Colonic mucosa (tissue), 4 donors: ENCODE results near the gene TMEM273. TPM values are rescaled to one million over a fixed set of nuclear protein-coding genes. Genes with fewer than 3 reads are reported as not detected.

Experiments
- DNase-seq: peaks from one replicate; pipeline ENCODE4 v3.0.0-alpha.2; 2020
- H3K27ac ChIP-seq: fragments of 200-600 bp; one replicate; pipeline ENCODE4 v1.8.0; 2021
- H3K27me3 ChIP-seq: fragments of 200-600 bp; one replicate; pipeline ENCODE4 v1.8.0; 2021
- H3K36me3 ChIP-seq: fragments of 200-600 bp; one replicate; pipeline ENCODE4 v1.8.0; 2021
- H3K4me1 ChIP-seq: fragments of 200-600 bp; one replicate; pipeline ENCODE4 v1.8.0; 2021; ENCODE audit warnings: mild to moderate bottlenecking
- H3K4me3 ChIP-seq: fragments of 200-600 bp; one replicate; pipeline ENCODE4 v1.8.0; 2021
- H3K9ac ChIP-seq, 2 donors: one replicate each; pipeline ENCODE4 v1.7.0; 2013; ENCODE audit warnings: control low read depth in 2 of 2, low read depth in 2 of 2, low read length in 2 of 2
- H3K9me3 ChIP-seq: fragments of 200-600 bp; one replicate; pipeline ENCODE4 v1.8.0; 2021
- CTCF ChIP-seq: fragments of 200-600 bp; IDR thresholded peaks from one replicate; pipeline ENCODE4 v1.8.0; 2022; ENCODE audit warnings: antibody characterized with exemption, mild to moderate bottlenecking
- intact Hi-C: fragments of 100-400 bp; cut with DNase I; formaldehyde crosslinking; loops from one replicate; pipeline ENCODE4 v1.14.1; 2022
- total RNA-seq, 2 donors: library from RNA; stranded (reverse); fragmentation: NEBNext Ultra II Directional in 1 of 2; extraction: Animal tissue kit (Norgen Biotek cat#: 25700) in 1 of 2; gene quantifications; one replicate each; pipeline ENCODE4 v1.2.1, GENCODE V29; 2021
- donor health status: healthy.
- donor health status: DM: no; HTN: no; CAD: no.
- donor health status: DM: no; HTN: no; CAD: no.

TMEM273 gene
- total RNA-seq, 2 donors from 2014 or later = 3.4 to 5.1 TPM

DNA sequence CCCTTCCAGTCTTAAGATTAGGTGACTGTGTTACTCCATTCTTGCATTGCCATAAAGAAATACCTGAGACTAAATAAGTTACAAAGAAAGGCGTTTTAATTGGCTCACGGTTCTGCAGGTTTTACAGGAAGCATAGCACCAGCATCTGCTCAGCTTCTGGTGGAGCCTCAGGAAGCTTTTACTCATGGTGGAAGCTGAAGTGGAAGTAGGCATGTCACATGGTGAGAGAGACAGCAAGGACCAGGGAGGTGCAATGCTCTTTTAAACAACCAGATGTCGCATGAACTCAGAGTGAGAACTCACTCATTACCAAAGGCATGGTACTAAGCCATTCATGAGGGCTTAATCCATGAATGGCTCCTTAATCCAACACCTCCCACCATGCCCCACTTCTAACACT, 34.0 kb upstream of the TMEM273 start:
- no peak for TF ChIP-seq CTCF
- intact Hi-C loops = no loop called here
- Histone ChIP-seq H3K9me3 (no peaks in the 10 kb centered on the region), H3K27ac (no peak overlapping the region), H3K27me3 (no peaks in the 10 kb centered on the region), H3K36me3 (no peaks in the 10 kb centered on the region), H3K4me3 (no peak overlapping the region), H3K4me1 (no peaks in the 10 kb centered on the region), H3K9ac (no peak overlapping the region)
- no peak for DNase-seq

DNA sequence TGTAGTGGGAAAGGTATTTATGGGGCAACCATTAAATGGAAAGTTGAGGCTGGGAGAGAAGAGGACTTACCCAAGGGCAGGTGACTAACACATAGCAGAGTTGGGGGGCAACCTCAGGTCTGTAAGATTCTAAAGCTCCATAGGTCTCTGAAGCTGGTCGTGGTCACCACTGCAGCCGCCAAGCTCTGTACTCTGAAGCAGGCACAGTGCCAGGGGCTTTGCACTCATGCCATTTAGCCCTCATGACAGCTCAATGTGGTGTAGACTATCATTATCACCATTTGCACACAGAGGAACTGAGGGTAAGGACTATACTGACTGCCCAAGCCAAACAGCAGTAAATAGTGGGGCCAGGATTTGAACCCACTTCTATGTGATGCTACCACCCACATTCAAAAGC, 32.5 kb upstream of the TMEM273 start:
- H3K9me3 ChIP-seq = no peaks in the 10 kb centered on the region

GRCh38 chr10:49220031-49220430, 31.8 kb upstream of the TMEM273 start:
- no peaks in the 10 kb centered on the region for H3K4me1 ChIP-seq
- no peaks in the 10 kb centered on the region for H3K9me3 ChIP-seq
- no peak for TF ChIP-seq CTCF
- H3K27ac ChIP-seq = no peak overlapping the region
- no peak for DNase-seq
- H3K9ac ChIP-seq = no peak overlapping the region
- intact Hi-C loops = no loop called here
- no peak overlapping the region for H3K4me3 ChIP-seq
- no peaks in the 10 kb centered on the region for H3K36me3 ChIP-seq
- H3K27me3 ChIP-seq = no peaks in the 10 kb centered on the region

More for the DNA sequence above, 32.5 kb upstream of the TMEM273 start:
- TF ChIP-seq CTCF = no peak
- H3K27me3 ChIP-seq = no peaks in the 10 kb centered on the region
- no peaks in the 10 kb centered on the region for H3K36me3 ChIP-seq
- intact Hi-C loops = no loop called here
- DNase-seq = no peak
- no peak overlapping the region for H3K27ac ChIP-seq
- H3K9ac ChIP-seq = no peak overlapping the region
- no peaks in the 10 kb centered on the region for H3K4me1 ChIP-seq
- no peak overlapping the region for H3K4me3 ChIP-seq

- intact Hi-C loops = no loop called here
- TF ChIP-seq CTCF = no peak
Observed at GRCh38 chr10:49219248-49219647, 31.1 kb upstream of the TMEM273 start.

DNA sequence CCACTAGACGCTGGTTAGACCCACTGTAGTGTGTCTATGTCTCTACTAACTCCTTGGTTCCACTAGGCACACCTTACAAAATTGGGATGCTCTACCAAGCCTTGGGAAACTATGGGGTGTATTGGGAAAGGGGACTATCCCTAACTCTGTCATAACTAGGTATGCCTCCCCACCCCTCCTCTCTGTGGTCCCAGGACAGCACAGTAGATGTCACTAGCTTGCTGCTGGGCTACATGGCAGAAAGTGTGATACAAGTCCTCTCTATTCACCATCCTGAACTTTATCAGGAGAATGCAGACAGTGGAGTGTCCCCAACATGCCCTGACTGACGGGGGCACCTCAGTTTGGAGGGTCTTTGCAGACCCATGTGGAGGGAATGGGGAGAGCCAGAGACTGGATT, 30.3 kb upstream of the TMEM273 start:
- intact Hi-C loops = no loop called here
- TF ChIP-seq CTCF = no peak
- H3K27me3 ChIP-seq = no peaks in the 10 kb centered on the region

More at GRCh38 chr10:49219248-49219647, 31.1 kb upstream of the TMEM273 start:
- no peaks in the 10 kb centered on the region for H3K4me1 ChIP-seq
- no peak for DNase-seq
- no peaks in the 10 kb centered on the region for H3K36me3 ChIP-seq
- H3K9ac ChIP-seq = no peak overlapping the region
- no peaks in the 10 kb centered on the region for H3K27me3 ChIP-seq
- H3K27ac ChIP-seq = no peak overlapping the region
- H3K9me3 ChIP-seq = no peaks in the 10 kb centered on the region
- no peak overlapping the region for H3K4me3 ChIP-seq

GRCh38 chr10:49217645-49218044, 29.5 kb upstream of the TMEM273 start:
- Histone ChIP-seq H3K4me1 (no peaks in the 10 kb centered on the region), H3K9ac (no peak overlapping the region), H3K36me3 (no peaks in the 10 kb centered on the region), H3K27me3 (no peaks in the 10 kb centered on the region), H3K9me3 (no peaks in the 10 kb centered on the region), H3K27ac (no peak overlapping the region), H3K4me3 (no peak overlapping the region)
- TF ChIP-seq CTCF = no peak
- intact Hi-C loops = no loop called here
- DNase-seq = no peak

More for the DNA sequence above, 30.3 kb upstream of the TMEM273 start:
- no peak for DNase-seq
- Histone ChIP-seq H3K9me3 (no peaks in the 10 kb centered on the region), H3K27ac (no peak overlapping the region), H3K9ac (no peak overlapping the region), H3K4me1 (no peaks in the 10 kb centered on the region), H3K4me3 (no peak overlapping the region), H3K36me3 (no peaks in the 10 kb centered on the region)
